Fibroblast of lung (primary cell): ENCODE data around the gene CRHR1. TPM values are rescaled to one million over a fixed set of nuclear protein-coding genes. Genes with fewer than 3 reads are reported as not detected.

Experiments
- DNase-seq, 2 donors: peaks; one replicate each; pipeline versions ENCODE4 v3.0.0 to v3.0.0-alpha.2; 2010; ENCODE audit warnings: low read depth in 2 of 2
- H2AFZ ChIP-seq: 2 replicates; pipeline ENCODE4 v1.5.1; 2012; ENCODE audit warnings: low read length, control low read depth, inconsistent platforms
- H3K27ac ChIP-seq: 2 replicates; pipeline ENCODE4 v1.5.1; 2011; ENCODE audit warnings: low read length, control low read depth; ENCODE audit not compliant: insufficient read depth
- H3K27me3 ChIP-seq: 2 replicates; pipeline ENCODE4 v1.5.1; 2011; ENCODE audit warnings: mild to moderate bottlenecking, low read length; ENCODE audit not compliant: control insufficient read depth, insufficient read depth
- H3K36me3 ChIP-seq: 2 replicates; pipeline ENCODE4 v1.5.1; 2011; ENCODE audit warnings: low read length; ENCODE audit not compliant: control insufficient read depth, insufficient read depth
- H3K4me1 ChIP-seq: 2 replicates; pipeline ENCODE4 v1.5.1; 2011; ENCODE audit warnings: low read length; ENCODE audit not compliant: control insufficient read depth, insufficient read depth; ENCODE audit errors: extremely low read depth
- H3K4me2 ChIP-seq: 2 replicates; pipeline ENCODE4 v1.5.1; 2011; ENCODE audit warnings: low read length, control low read depth; ENCODE audit not compliant: insufficient read depth; ENCODE audit errors: extremely low read depth
- H3K4me3 ChIP-seq, 4 experiments: fragments of 200-600 bp in 1 of 4; sonication (generic) in 1 of 4; replicated peaks in 1 of 4; 2 replicates each; pipeline ENCODE4 v1.5.1; 2011 to 2016; ENCODE audit warnings: low read length in 4 of 4, low read depth in 3 of 4, mild to moderate bottlenecking in 3 of 4, control low read depth in 2 of 4, inconsistent platforms in 1 of 4, mixed read lengths in 1 of 4; ENCODE audit not compliant: insufficient read depth in 1 of 4; ENCODE audit errors: control extremely low read depth in 1 of 4
- H3K79me2 ChIP-seq: 2 replicates; pipeline ENCODE4 v1.5.1; 2012; ENCODE audit warnings: mild to moderate bottlenecking, low read length, inconsistent platforms; ENCODE audit not compliant: control insufficient read depth, insufficient read depth
- H3K9ac ChIP-seq: 2 replicates; pipeline ENCODE4 v1.5.1; 2011; ENCODE audit warnings: mild to moderate bottlenecking, low read length, control low read depth; ENCODE audit not compliant: insufficient read depth
- H3K9me3 ChIP-seq: 2 replicates; pipeline ENCODE4 v1.5.1; 2012; ENCODE audit warnings: low read depth, low read length; ENCODE audit not compliant: control insufficient read depth, insufficient read depth
- H4K20me1 ChIP-seq: 2 replicates; pipeline ENCODE4 v1.5.1; 2011; ENCODE audit warnings: low read length; ENCODE audit not compliant: control insufficient read depth, insufficient read depth; ENCODE audit errors: extremely low read depth
- EZH2 ChIP-seq: IDR thresholded peaks from 2 replicates; pipeline ENCODE4 v1.5.1; 2012; ENCODE audit warnings: low read length, control low read depth, mild to moderate bottlenecking; ENCODE audit errors: missing control alignments
- polyA plus RNA-seq, 2 donors: library from polyadenylated mRNA; depleted of rRNA in 1 of 2; stranded (reverse) in 1 of 2; unstranded in 1 of 2; fragments of >200 nt; gene quantifications; 2 replicates each; pipeline ENCODE4 v1.2.1, GENCODE V29; 2011 to 2012; ENCODE audit warnings: missing spikeins in 1 of 2
- total RNA-seq: library from RNA; depleted of rRNA; stranded (reverse); fragments of >200 nt; gene quantifications from 2 replicates; pipeline ENCODE4 v1.2.1, GENCODE V29; 2014
- TF ChIP-seq, protein P1 (sequence below), 2 donors: IDR thresholded peaks in 1 of 2; conservative IDR thresholded peaks in 1 of 2; 1 replicate in 1 of 2; 2 replicates in 1 of 2; pipeline ENCODE4 v1.5.1; 2011 to 2012; ENCODE audit warnings: low read length in 2 of 2, control low read depth in 1 of 2, inconsistent platforms in 1 of 2, low read depth in 1 of 2, mild to moderate bottlenecking in 1 of 2

The CRHR1 gene
- total and polyA plus RNA-seq, 2 donors (not counting 1 experiment from before 2014, with no cell fraction given), result not detected

DNA sequence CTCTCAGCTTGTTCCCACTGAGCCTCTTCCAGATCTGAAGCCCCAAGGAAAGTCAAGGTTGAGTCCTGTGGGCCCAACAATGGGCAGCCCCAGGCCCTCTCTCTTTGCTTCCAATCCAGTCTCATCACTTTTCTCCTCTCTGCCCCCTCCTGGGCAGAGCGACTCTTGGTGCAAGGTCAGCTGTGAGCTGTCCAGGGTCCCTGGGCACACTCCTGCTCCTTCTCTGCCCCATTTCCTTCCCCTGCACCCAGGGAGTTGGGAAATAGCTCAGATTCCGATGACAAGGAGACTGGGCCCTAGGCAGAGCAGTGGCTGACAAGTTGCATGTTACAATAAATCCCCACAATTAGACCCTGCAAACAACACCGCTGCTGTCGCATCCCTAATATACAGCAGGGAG lies 16.1 kb upstream of the CRHR1 start:
- Histone ChIP-seq H2AFZ (no peak overlapping the region), H3K9ac (no peak overlapping the region), H4K20me1 (no peaks in the 10 kb centered on the region), H3K9me3 (no peaks in the 10 kb centered on the region), H3K79me2 (no peaks in the 10 kb centered on the region), H3K4me3 (no peak overlapping the region), H3K4me1 (no peaks in the 10 kb centered on the region), H3K4me2 (no peak overlapping the region), H3K27ac (no peak overlapping the region), H3K36me3 (no peaks in the 10 kb centered on the region), H3K27me3 (no peaks in the 10 kb centered on the region)
- no peak for TF ChIP-seq EZH2
- TF ChIP-seq, protein P1, sequence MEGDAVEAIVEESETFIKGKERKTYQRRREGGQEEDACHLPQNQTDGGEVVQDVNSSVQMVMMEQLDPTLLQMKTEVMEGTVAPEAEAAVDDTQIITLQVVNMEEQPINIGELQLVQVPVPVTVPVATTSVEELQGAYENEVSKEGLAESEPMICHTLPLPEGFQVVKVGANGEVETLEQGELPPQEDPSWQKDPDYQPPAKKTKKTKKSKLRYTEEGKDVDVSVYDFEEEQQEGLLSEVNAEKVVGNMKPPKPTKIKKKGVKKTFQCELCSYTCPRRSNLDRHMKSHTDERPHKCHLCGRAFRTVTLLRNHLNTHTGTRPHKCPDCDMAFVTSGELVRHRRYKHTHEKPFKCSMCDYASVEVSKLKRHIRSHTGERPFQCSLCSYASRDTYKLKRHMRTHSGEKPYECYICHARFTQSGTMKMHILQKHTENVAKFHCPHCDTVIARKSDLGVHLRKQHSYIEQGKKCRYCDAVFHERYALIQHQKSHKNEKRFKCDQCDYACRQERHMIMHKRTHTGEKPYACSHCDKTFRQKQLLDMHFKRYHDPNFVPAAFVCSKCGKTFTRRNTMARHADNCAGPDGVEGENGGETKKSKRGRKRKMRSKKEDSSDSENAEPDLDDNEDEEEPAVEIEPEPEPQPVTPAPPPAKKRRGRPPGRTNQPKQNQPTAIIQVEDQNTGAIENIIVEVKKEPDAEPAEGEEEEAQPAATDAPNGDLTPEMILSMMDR (conservative IDR thresholded peaks at IDR 0.05 in 1 of 2, IDR thresholded peaks at IDR 0.05 in 1 of 2; ENCODE audit: low read depth in 1 of 2, low read length in 2 of 2), result no peak
- no peak for DNase-seq

DNA sequence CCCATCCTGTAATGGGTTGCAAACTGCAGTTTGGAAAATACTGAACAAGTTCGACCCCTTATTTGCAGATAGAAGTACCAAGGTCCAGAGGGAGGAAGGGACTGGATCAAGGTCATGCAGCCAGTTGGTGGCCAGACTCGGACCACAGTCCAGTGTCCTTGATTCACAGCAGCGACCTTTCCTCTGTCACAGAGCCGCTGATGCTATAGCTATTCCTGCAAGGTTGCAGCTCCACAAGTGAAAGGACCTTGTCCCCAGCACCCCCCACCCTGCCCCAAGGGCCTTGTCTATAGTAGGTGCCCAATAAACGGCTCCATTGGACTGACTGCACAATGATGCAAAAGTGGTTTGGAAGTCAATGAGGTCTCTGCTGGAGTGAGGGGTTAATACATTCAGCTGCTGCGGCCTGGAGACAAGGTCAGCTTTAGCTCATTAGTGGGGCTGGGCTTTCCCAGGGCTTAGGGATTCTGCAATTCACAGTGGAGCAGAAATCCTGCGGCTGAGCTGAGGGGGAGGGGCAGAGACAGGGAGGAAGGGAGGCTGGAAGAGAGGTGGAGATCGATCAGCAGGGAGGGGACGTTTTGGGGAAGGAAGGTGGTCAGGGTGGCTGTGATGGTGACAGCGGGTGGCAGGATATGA lies 13.4 kb upstream of the CRHR1 start:
- Histone ChIP-seq H3K9me3 (no peaks in the 10 kb centered on the region), H3K4me2 (no peak overlapping the region), H3K9ac (no peak overlapping the region), H3K79me2 (no peaks in the 10 kb centered on the region), H3K27me3 (no peaks in the 10 kb centered on the region), H3K36me3 (no peaks in the 10 kb centered on the region), H3K4me1 (no peaks in the 10 kb centered on the region), H3K4me3 (no peak overlapping the region), H2AFZ (no peak overlapping the region), H3K27ac (no peak overlapping the region), H4K20me1 (no peaks in the 10 kb centered on the region)
- TF ChIP-seq, protein P1 (conservative IDR thresholded peaks at IDR 0.05 in 1 of 2, IDR thresholded peaks at IDR 0.05 in 1 of 2; ENCODE audit: low read depth in 1 of 2, low read length in 2 of 2), result no peak
- no peak for TF ChIP-seq EZH2
- DNase-seq, result no peak

DNA sequence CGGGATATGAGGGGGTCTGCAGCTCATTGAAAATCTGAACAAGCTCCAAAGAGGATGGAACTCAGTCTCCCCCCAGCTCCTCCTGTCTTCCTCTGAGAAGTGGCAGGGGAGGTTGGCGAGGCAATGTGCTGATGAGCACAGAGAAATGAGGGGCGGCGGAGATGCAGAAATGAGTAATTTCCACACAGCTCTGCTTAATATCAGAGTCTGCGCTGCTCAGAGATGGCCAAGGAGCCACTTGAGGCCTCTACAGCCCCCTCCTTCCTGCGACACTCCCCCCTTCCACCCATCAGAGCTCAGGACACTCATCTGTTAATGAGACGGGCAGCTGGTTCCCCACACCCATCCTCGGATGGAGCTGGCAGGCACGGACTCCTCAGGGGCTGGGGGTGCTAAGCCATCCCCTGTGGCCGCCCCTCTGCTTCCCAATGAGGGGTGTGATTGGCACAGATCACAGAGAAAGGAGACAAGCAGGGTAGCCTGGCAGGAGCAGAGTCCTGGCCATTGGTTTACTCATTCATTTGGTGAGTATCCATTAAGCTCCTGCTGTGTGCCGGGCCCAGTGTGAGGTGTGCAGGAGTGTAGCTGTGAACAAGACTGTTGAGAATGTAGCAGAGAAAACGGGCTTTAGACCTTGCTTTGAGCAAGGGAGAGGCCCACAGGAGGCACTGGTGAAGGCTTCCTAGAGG lies 12.7 kb upstream of the CRHR1 start:
- DNase-seq, result no peak
- Histone ChIP-seq H3K36me3 (no peaks in the 10 kb centered on the region), H2AFZ (no peak overlapping the region), H3K27ac (no peak overlapping the region), H3K9ac (no peak overlapping the region), H3K79me2 (no peaks in the 10 kb centered on the region), H3K9me3 (no peaks in the 10 kb centered on the region), H3K4me2 (no peak overlapping the region), H4K20me1 (no peaks in the 10 kb centered on the region), H3K4me3 (no peak overlapping the region), H3K27me3 (no peaks in the 10 kb centered on the region), H3K4me1 (no peaks in the 10 kb centered on the region)
- TF ChIP-seq EZH2, result no peak
- TF ChIP-seq, protein P1 (conservative IDR thresholded peaks at IDR 0.05 in 1 of 2, IDR thresholded peaks at IDR 0.05 in 1 of 2; ENCODE audit: low read depth in 1 of 2, low read length in 2 of 2), result no peak
